ENCODE results near the gene RRAS2. TPM values are rescaled to one million over a fixed set of nuclear protein-coding genes. Genes with fewer than 3 reads are reported as not detected.

Gene RRAS2
- polyA plus RNA-seq, 3 donors = 0.19 to 0.31 TPM; not detected in 1

DNA sequence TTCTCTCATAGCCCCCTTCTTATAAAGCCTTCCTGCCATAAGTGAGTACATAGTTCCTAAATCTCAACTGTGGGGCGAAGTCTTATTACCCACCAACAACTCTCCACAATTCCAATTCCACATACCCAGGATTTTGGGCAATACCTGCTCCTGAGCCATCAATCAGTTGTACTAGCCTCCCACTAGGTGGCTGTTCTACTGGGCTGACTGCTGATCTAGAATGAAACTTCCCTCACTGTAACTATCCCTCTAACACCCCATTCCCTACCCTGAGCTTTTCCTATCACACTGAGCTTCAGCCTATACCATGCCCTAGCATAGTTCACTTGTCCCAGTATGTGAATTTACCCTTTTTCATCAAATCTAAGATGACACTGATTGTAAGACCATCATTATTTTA, 52.5 kb downstream of the RRAS2 start:
- H3K27ac ChIP-seq (ENCODE audit: low read depth in 1 of 2, low read length in 2 of 2) = no peak overlapping the region
- no peaks in the 10 kb centered on the region for H3K27me3 ChIP-seq (ENCODE audit: control insufficient read depth in 2 of 2, insufficient read depth in 2 of 2, low read length in 2 of 2)
- H3K4me1 Mint-ChIP-seq = no peaks in the 10 kb centered on the region
- 80% methylated on average over 1 of the region's 1 CpG for WGBS (ENCODE audit: insufficient coverage)
- H3K4me3 Mint-ChIP-seq = no peak overlapping the region
- no peaks in the 10 kb centered on the region for H3K9me3 Mint-ChIP-seq
- no peaks in the 10 kb centered on the region for H3K79me2 ChIP-seq (ENCODE audit: insufficient read depth, low read length)
- DNase-seq = no peak
- H3K36me3 ChIP-seq (replicated peaks in 1 of 2; ENCODE audit: control insufficient read depth in 1 of 2, insufficient read depth in 2 of 2, low read length in 2 of 2) = no peaks in the 10 kb centered on the region
- no peaks in the 10 kb centered on the region for H3K4me1 ChIP-seq (ENCODE audit: control insufficient read depth in 1 of 2, insufficient read depth in 2 of 2, low read length in 2 of 2)
- no peak overlapping the region for H2AFZ ChIP-seq (ENCODE audit: insufficient read depth, low read depth, low read length, poor library complexity, severe bottlenecking)
- H3K36me3 Mint-ChIP-seq = no peaks in the 10 kb centered on the region
- TF ChIP-seq, protein P1, sequence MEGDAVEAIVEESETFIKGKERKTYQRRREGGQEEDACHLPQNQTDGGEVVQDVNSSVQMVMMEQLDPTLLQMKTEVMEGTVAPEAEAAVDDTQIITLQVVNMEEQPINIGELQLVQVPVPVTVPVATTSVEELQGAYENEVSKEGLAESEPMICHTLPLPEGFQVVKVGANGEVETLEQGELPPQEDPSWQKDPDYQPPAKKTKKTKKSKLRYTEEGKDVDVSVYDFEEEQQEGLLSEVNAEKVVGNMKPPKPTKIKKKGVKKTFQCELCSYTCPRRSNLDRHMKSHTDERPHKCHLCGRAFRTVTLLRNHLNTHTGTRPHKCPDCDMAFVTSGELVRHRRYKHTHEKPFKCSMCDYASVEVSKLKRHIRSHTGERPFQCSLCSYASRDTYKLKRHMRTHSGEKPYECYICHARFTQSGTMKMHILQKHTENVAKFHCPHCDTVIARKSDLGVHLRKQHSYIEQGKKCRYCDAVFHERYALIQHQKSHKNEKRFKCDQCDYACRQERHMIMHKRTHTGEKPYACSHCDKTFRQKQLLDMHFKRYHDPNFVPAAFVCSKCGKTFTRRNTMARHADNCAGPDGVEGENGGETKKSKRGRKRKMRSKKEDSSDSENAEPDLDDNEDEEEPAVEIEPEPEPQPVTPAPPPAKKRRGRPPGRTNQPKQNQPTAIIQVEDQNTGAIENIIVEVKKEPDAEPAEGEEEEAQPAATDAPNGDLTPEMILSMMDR (IDR thresholded peaks at IDR 0.05) = no peak
- no peak overlapping the region for H3K4me2 ChIP-seq (replicated peaks; ENCODE audit: extremely low read depth, low read length, poor library complexity, severe bottlenecking)
- no peaks in the 10 kb centered on the region for H3K9me3 ChIP-seq (replicated peaks in 1 of 2; ENCODE audit: control insufficient read depth in 1 of 2, insufficient read depth in 1 of 2, low read length in 2 of 2)
- H4K20me1 ChIP-seq (ENCODE audit: insufficient read depth, low read length) = no peaks in the 10 kb centered on the region
- intact Hi-C loops (cut with micrococcal nuclease) = no loop called here
- peaks cover 1 to 2% (median 2%) of the 10 kb centered on the region in 3 donors for H3K27me3 Mint-ChIP-seq (ENCODE audit: low read depth in 3 of 3)
- no peak overlapping the region for H3K4me3 ChIP-seq (replicated peaks in 1 of 3; ENCODE audit: low read depth in 2 of 3, low read length in 3 of 3)
- no peak overlapping the region for H3K27ac Mint-ChIP-seq
- no peak overlapping the region for H3K9ac ChIP-seq (ENCODE audit: insufficient read depth, low read length, poor library complexity, severe bottlenecking)

DNA sequence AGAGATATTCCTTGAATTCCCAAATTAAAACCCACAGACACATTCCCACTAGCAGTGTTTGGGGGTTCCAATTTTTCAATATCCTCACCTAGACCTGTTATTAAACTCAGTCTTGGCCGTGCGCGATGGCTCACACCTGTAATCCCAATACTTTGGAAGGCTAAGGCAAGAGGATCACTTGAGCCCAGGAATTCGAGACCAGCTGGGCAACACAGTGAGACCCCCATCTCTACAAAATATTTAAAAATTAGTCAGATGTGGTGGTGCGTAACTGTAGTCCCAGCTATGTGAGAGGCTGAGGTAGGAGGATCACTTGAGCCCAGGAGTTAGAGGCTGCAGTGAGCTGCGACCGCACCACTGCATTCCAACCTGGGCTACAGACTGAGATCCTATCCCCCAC, 53.3 kb downstream of the RRAS2 start:
- Histone ChIP-seq H3K27ac (ENCODE audit: low read depth in 1 of 2, low read length in 2 of 2) (no peak overlapping the region), H3K9me3 (replicated peaks in 1 of 2; ENCODE audit: control insufficient read depth in 1 of 2, insufficient read depth in 1 of 2, low read length in 2 of 2) (no peaks in the 10 kb centered on the region), H3K27me3 (ENCODE audit: control insufficient read depth in 2 of 2, insufficient read depth in 2 of 2, low read length in 2 of 2) (no peaks in the 10 kb centered on the region), H3K36me3 (replicated peaks in 1 of 2; ENCODE audit: control insufficient read depth in 1 of 2, insufficient read depth in 2 of 2, low read length in 2 of 2) (no peaks in the 10 kb centered on the region), H3K4me1 (ENCODE audit: control insufficient read depth in 1 of 2, insufficient read depth in 2 of 2, low read length in 2 of 2) (peaks cover 3% of the 10 kb centered on the region in 2 donors), H3K9ac (ENCODE audit: insufficient read depth, low read length, poor library complexity, severe bottlenecking) (no peak overlapping the region), H4K20me1 (ENCODE audit: insufficient read depth, low read length) (no peaks in the 10 kb centered on the region), H2AFZ (ENCODE audit: insufficient read depth, low read depth, low read length, poor library complexity, severe bottlenecking) (no peak overlapping the region), H3K79me2 (ENCODE audit: insufficient read depth, low read length) (no peaks in the 10 kb centered on the region), H3K4me2 (replicated peaks; ENCODE audit: extremely low read depth, low read length, poor library complexity, severe bottlenecking) (no peak overlapping the region), H3K4me3 (replicated peaks in 1 of 3; ENCODE audit: low read depth in 2 of 3, low read length in 3 of 3) (no peak overlapping the region)
- 100% methylated on average over 2 of the region's 7 CpGs for WGBS (ENCODE audit: insufficient coverage)
- no peaks in the 10 kb centered on the region for H3K36me3 Mint-ChIP-seq
- H3K4me1 Mint-ChIP-seq = no peaks in the 10 kb centered on the region
- H3K9me3 Mint-ChIP-seq = no peaks in the 10 kb centered on the region
- peaks cover 1 to 2% (median 2%) of the 10 kb centered on the region in 3 donors for H3K27me3 Mint-ChIP-seq (ENCODE audit: low read depth in 3 of 3)
- no peak overlapping the region for H3K27ac Mint-ChIP-seq
- TF ChIP-seq, protein P1 (IDR thresholded peaks at IDR 0.05) = no peak
- DNase-seq = no peak
- intact Hi-C loops (cut with micrococcal nuclease) = no loop called here
- H3K4me3 Mint-ChIP-seq = peak overlapping the region in 1 of 2 donors; percentile 3

Measured in CD14-positive monocyte (primary cell).